HG02588 (cell line): Measurements from ENCODE around the gene IFT43.

Source experiments
- ATAC-seq: cut with Tn5 transposase; IDR thresholded peaks from one replicate; pipeline ENCODE4 v1.9.1; 2021; ENCODE audit warnings: mild to moderate bottlenecking, moderate library complexity; ENCODE audit not compliant: unreplicated experiment

IFT43 gene

DNA sequence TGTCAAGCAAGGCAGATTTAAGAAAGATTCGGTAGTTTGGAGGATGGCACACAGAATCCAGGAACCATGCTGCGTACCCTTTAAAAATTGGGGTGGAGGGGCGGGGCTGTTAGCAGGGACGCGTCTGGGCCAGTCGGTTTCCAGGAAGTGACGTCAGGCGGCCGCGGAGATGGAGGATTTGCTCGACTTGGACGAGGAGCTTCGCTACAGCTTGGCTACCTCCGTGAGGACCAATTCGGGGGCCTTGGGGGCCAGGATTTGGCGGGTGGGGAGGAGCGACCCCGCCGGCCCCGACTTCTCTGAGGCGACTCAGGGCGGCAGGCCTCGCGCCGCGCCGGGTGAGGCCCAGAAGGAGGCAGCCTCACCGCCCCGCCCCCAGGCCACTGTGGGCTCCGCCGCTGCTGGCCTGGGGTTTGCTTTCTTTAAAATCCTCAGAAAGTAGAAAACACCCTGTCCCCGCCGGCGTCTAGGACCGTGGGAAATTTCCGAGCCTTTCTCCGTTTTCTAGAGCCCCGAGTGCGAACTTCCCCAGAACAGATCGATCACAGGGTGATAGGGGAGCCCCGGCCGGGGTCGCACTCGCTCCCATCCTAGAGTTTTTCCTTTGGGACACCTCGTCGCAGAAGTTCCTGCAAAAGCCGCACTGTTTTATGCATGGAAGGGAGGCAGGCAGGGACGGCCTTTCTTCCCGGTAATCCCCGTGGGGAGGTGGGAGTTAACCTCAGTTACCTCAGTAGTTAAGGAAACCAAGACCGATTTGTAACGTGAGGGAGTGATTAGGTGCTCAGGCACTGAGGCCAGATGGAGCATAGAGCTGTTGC lies at the start of gene IFT43:
TSS of gene IFT43 (plus strand) at position 146 of the 821 bp plus-strand sequence. CDS start at position 170, 24 bp downstream.
- peak; percentile 66 for ATAC-seq

GRCh38 chr14:75939200-75939599 lies 46.4 kb upstream of the IFT43 start:
- ATAC-seq, result no peak

- no peak for ATAC-seq
These were observed 44.5 kb upstream of the IFT43 start for GRCh38 chr14:75941030-75941429.

DNA sequence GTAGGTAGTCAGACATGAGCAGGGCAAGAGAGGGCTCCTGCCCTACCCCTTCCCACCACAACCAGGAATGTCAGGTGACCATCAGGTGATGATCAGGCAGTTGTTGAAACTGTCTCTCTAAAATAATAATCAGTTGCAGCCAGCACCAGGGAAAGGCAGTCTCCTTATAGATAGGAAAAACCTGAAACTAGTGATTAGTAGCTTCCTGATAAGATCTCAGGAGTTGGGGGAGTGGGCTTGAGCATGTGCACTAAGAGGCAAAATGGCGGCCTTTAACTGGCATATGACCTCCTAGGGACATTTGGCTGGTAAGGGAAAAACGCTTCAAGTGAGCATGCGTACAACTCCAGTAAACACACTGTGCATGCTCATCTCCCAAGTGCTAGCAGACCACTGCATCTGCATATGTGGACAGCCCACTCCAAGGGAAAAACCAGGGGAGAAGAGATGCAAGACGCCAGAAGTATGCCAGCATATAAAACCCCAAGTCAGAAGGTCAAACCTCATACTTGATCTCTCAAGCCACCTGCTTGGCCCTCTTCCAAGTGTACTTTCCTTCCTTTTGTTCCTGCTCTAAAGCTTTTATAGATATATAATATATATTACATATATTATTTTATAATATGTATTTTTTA lies 40.8 kb upstream of the IFT43 start:
- no peak for ATAC-seq

GRCh38 chr14:75946785-75947184 lies 38.8 kb upstream of the IFT43 start:
- ATAC-seq, result no peak

GRCh38 chr14:75952489-75952888 lies 33.1 kb upstream of the IFT43 start:
- ATAC-seq, result no peak

DNA sequence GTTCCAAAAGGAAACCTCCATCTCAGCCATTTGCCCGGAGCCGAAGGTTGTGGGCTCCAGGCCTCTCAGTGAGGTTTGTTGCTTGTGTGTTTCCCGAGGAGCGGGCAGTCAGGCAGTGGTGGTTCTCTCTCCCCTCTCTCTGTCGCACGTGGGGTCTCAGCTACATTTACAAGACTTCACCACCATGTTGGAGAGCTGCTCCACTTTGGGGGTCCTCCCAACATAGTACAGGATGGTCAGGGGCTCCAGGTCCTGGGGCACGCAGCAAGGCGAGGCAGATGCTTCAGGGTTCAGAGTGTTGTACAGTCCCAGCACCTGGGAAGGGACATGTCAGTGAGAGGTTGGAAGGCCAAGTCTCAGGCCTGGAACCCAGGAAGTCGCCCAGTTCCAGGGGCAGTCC lies 26.5 kb upstream of the IFT43 start:
- ATAC-seq, result no peak

- ATAC-seq, result no peak
These were observed 25.3 kb upstream of the IFT43 start for GRCh38 chr14:75960231-75960630.

DNA sequence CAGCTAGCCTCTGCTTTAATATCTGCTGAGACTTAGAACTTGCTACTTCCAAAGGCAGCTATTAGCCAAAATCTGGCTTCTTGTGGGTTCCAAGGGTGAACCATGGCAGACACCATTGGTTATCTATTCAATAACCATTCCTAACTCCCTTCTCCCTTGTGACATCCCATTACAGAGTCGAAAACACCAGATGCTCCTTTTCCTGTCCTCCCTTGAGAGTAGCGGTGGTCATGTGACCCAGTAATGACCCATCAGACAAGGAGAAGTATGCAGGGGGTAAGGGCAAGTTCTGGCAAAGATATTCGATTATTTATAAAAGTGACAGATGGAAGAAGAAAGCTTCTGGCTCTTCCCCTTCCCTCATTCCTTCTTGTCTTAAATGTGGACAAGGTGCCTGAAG lies 23.9 kb upstream of the IFT43 start:
- ATAC-seq, result no peak

- ATAC-seq, result no peak
These were observed 17.7 kb upstream of the IFT43 start for GRCh38 chr14:75967866-75968265.

- ATAC-seq, result no peak
These were observed 17.1 kb upstream of the IFT43 start for GRCh38 chr14:75968456-75968855.

GRCh38 chr14:75969126-75969525 lies 16.4 kb upstream of the IFT43 start:
- ATAC-seq, result no peak

DNA sequence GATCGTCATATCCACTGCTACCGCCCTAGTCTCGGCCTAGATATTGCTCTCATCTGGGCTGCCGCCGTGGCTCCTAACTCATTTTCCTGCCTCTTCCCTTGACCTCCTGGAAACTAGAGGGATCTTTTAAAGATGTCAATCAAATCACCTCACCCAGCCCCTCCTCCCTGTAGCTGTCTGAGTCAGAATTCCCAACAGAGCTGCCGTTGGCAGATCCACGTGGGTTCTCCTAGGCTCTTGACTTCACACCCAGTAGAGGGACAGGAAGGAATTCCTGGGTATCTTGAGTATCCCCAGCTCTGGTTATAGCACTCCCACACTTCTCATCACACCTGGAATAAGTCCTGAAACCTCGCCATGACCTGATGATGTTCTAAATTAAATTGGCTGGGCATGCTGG lies 15.7 kb upstream of the IFT43 start:
- ATAC-seq, result no peak

DNA sequence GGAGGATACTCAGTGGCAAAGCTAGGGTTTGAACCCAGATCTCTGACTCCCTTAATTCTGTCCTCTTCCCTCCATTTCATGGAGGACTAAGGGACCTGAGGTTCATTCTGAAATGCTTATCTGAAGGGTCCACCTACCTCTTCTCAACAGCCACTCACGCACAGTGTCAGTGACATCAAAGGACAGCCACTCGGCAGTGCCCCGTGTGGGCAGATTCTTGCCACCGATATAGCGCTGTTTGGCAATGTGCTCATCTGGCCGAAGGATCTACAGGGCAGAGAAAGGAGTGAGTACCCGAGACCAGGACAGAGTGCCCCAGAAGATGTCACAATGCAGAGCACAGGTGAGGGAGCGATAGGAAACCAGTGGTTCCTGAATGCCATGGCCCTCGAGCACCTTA lies 14.6 kb upstream of the IFT43 start:
- ATAC-seq, result no peak

DNA sequence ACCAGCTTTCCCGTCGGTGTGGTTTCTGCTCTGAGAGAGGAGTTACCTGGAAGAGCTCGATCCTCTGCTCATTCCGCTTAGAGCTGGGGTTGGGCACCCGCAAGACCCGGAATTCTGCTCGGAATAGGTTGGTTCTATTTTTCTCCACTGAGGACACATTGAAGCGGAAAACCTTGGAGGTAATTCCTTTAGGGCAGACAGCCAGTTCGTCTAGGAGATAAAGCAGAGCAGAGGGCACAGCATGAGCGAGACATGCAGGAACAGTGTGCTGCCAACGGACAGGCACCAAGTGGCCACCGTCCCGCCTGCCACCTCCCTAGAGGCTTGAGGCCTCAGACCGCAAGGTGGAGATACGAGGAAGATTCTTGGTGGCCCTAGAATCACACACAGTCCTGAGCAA lies 14.1 kb upstream of the IFT43 start:
- ATAC-seq, result no peak

GRCh38 chr14:75972801-75973421 lies 12.7 kb upstream of the IFT43 start:
- no peak for ATAC-seq

- ATAC-seq, result no peak
These were observed 8.6 kb upstream of the IFT43 start for GRCh38 chr14:75976826-75977581.

DNA sequence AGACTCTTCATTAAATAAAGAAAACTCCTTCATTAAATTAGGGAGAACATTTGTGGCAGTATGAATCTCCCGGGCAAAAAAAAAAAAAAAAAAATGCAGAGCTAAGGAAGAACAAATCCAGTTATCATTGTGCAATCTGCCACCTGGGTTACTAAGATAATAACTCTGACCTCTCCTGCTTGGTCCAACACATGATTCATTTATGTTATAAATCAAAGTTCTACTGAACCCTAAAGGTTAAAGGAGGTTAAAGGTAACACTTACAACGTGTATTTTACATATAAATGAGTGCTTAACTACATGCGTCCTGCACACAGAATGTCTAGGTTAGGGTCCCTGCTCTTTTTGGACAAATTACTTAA lies 8.0 kb upstream of the IFT43 start:
- ATAC-seq, result no peak

DNA sequence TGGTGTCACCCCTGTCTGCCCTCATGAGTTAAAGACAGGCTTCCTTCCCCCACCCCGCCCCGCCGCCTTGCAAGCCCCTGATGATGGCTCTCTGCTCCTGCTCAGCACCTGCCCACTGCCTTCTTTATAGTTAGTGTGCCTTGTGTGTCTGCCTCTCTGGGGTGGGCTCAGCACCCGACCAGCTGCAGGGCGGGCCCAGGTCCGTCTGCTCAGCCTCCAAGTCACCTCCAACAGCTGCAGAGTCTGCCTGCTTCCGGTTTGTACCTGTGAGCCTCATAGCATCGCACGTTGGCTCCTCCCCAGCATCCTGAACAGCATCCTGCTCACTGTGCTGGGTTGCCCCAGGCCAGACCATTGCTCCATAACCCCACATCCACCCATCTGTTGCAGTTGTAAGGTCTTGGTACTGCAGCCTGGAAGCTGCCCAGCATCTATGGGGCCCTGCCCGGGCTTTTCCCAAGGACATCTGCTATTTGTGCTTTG lies 7.3 kb upstream of the IFT43 start:
- no peak for ATAC-seq

GRCh38 chr14:75979071-75979571 lies 6.4 kb upstream of the IFT43 start:
- no peak for ATAC-seq
